Naive thymus-derived CD4-positive, alpha-beta T cell (primary cell): Measurements from ENCODE around the gene ZNF358. TPM values are rescaled to one million over a fixed set of nuclear protein-coding genes. Genes with fewer than 3 reads are reported as not detected.
A peak's percentile ranks its signal among the peaks of the same experiment; 100 is the strongest.

Experiments used
- ATAC-seq: fragments of 150-1000 bp; cut with Tn5 transposase; 2 replicates; pipeline ENCODE4 v1.10.0; 2021; ENCODE audit warnings: mild to moderate bottlenecking, moderate library complexity
- CTCF ChIA-PET: fragments of 350-600 bp; sonication (Branson Sonifier 250); formaldehyde crosslinking; loops from one replicate; lab custom pipeline; 2021; ENCODE audit warnings: antibody characterized with exemption; lab: Charles Lee
- POLR2A ChIA-PET: fragments of 350-600 bp; sonication (Branson Sonifier 250); formaldehyde crosslinking; loops from one replicate; lab custom pipeline; 2021; ENCODE audit warnings: antibody characterized with exemption, inconsistent platforms; lab: Charles Lee
- DNase-seq, 9 donors: peaks; one replicate each; pipeline versions ENCODE4 v3.0.0 to v3.0.0-alpha.2; 2020 to 2022; ENCODE audit warnings: mixed read lengths in 1 of 9
- H3K27ac ChIP-seq: one replicate; pipeline ENCODE4 v1.7.0; 2013; ENCODE audit warnings: mild to moderate bottlenecking, low read depth, low read length, moderate library complexity
- H3K27me3 ChIP-seq, 2 donors: one replicate each; pipeline ENCODE4 v1.7.0; 2013; ENCODE audit warnings: low read length in 2 of 2, mild to moderate bottlenecking in 2 of 2, moderate library complexity in 2 of 2; ENCODE audit not compliant: control insufficient read depth in 2 of 2, insufficient read depth in 2 of 2
- H3K36me3 ChIP-seq, 3 experiments: 1 replicate in 2 of 3; 2 replicates in 1 of 3; pipeline ENCODE4 v1.7.0; 2013; ENCODE audit warnings: low read length in 3 of 3, mild to moderate bottlenecking in 3 of 3, moderate library complexity in 1 of 3; ENCODE audit not compliant: insufficient read depth in 3 of 3, control insufficient read depth in 2 of 3
- H3K4me1 ChIP-seq, 2 donors: one replicate each; pipeline ENCODE4 v1.7.0; 2013; ENCODE audit warnings: low read length in 2 of 2, mild to moderate bottlenecking in 2 of 2, moderate library complexity in 1 of 2; ENCODE audit not compliant: control insufficient read depth in 2 of 2, insufficient read depth in 2 of 2
- H3K4me3 ChIP-seq: 2 replicates; pipeline ENCODE4 v1.7.0; 2013; ENCODE audit warnings: mild to moderate bottlenecking, low read length
- H3K9me3 ChIP-seq, 3 experiments: 1 replicate in 2 of 3; 2 replicates in 1 of 3; pipeline ENCODE4 v1.7.0; 2013; ENCODE audit warnings: low read length in 3 of 3; ENCODE audit not compliant: control insufficient read depth in 2 of 3
- H3K27ac Mint-ChIP-seq, 9 donors: one replicate each; pipeline ENCODE4 v1.8.0; 2020 to 2022; ENCODE audit warnings: mixed read lengths in 9 of 9, mild to moderate bottlenecking in 8 of 9, moderate library complexity in 5 of 9, inconsistent platforms in 2 of 9
- H3K27me3 Mint-ChIP-seq, 5 donors: one replicate each; pipeline ENCODE4 v1.8.0; 2021 to 2022; ENCODE audit warnings: mixed read lengths in 5 of 5, mild to moderate bottlenecking in 1 of 5
- H3K36me3 Mint-ChIP-seq, 5 donors: one replicate each; pipeline ENCODE4 v1.8.0; 2020 to 2022; ENCODE audit warnings: mixed read lengths in 5 of 5, mild to moderate bottlenecking in 3 of 5, inconsistent platforms in 1 of 5
- H3K4me1 Mint-ChIP-seq, 7 donors: one replicate each; pipeline ENCODE4 v1.8.0; 2020 to 2022; ENCODE audit warnings: mixed read lengths in 7 of 7, mild to moderate bottlenecking in 3 of 7, inconsistent platforms in 1 of 7
- H3K4me3 Mint-ChIP-seq, 10 donors: one replicate each; pipeline ENCODE4 v1.8.0; 2020 to 2022; ENCODE audit warnings: mild to moderate bottlenecking in 10 of 10, mixed read lengths in 10 of 10, moderate library complexity in 6 of 10, inconsistent platforms in 2 of 10
- H3K9me3 Mint-ChIP-seq, 11 donors: one replicate each; pipeline ENCODE4 v1.8.0; 2020 to 2022; ENCODE audit warnings: mixed read lengths in 11 of 11, mild to moderate bottlenecking in 4 of 11, inconsistent platforms in 1 of 11, moderate library complexity in 1 of 11
- intact Hi-C, 2 donors: fragments of 100-400 bp; cut with micrococcal nuclease; formaldehyde crosslinking; loops; one replicate each; pipeline ENCODE4 v1.15.1; 2023
- polyA plus RNA-seq, 2 donors: library from polyadenylated mRNA; unstranded; fragments of 300-500 nt; fragmentation: Illumina TruSeq; gene quantifications; one replicate each; pipeline ENCODE4 v1.2.3, GENCODE V29; 2021
- total RNA-seq, 6 experiments: library from RNA in 5 of 6; stranded (reverse) in 5 of 6; gene quantifications; 1 replicate in 5 of 6; 2 replicates in 1 of 6; pipeline ENCODE4 v1.2.3 and lab custom pipeline; 2021 to 2026

The ZNF358 gene
- total and polyA plus RNA-seq, 7 experiments from 2014 or later: 1.4 to 10.1 (median 7.1) TPM

GRCh38 chr19:7552781-7553180, 36.9 kb downstream of the ZNF358 start:
- intact Hi-C loops: no loop called here
- Mint-ChIP-seq H3K36me3 (peaks cover 0 to 22% (median 9%) of the 10 kb centered on the region in 5 donors), H3K27ac (peak overlapping the region in 1 of 9 donors; percentile 21), H3K27me3 (no peaks in the 10 kb centered on the region), H3K4me1 (peaks cover 4 to 6% (median 4%) of the 10 kb centered on the region in 7 donors), H3K4me3 (no peak overlapping the region), H3K9me3 (no peaks in the 10 kb centered on the region)
- DNase-seq (no peak), ATAC-seq (no peak)
- Histone ChIP-seq H3K4me1 (no peaks in the 10 kb centered on the region), H3K27me3 (no peaks in the 10 kb centered on the region), H3K36me3 (peaks cover 0 to 55% (median 8%) of the 10 kb centered on the region in 3 experiments), H3K4me3 (no peak overlapping the region), H3K27ac (no peak overlapping the region), H3K9me3 (no peaks in the 10 kb centered on the region)
- ChIA-PET POLR2A (interaction anchor here (0.5 kb wide), 1 partner anchor 57 kb away, joined by 3 read pairs; no protein-coding TSS in a partner anchor), CTCF (no interaction called here)

- ChIA-PET CTCF (no interaction called here), POLR2A (interaction anchor here (0.6 kb wide), 1 partner anchor 468 kb away, joined by 3 read pairs; no protein-coding TSS in a partner anchor)
- Histone ChIP-seq H3K4me3 (no peak overlapping the region), H3K27ac (no peak overlapping the region), H3K9me3 (no peaks in the 10 kb centered on the region), H3K36me3 (peaks cover 0 to 72% (median 8%) of the 10 kb centered on the region in 3 experiments), H3K27me3 (no peaks in the 10 kb centered on the region), H3K4me1 (no peaks in the 10 kb centered on the region)
- Mint-ChIP-seq H3K36me3 (peaks cover 0 to 34% (median 16%) of the 10 kb centered on the region in 5 donors), H3K4me3 (no peak overlapping the region), H3K4me1 (peaks cover 4 to 6% (median 4%) of the 10 kb centered on the region in 7 donors), H3K27me3 (no peaks in the 10 kb centered on the region), H3K27ac (no peak overlapping the region), H3K9me3 (no peaks in the 10 kb centered on the region)
- no peak for ATAC-seq
- no peak for DNase-seq
- intact Hi-C loops: no loop called here
Observed at GRCh38 chr19:7554565-7554964, 38.7 kb downstream of the ZNF358 start.

- intact Hi-C loops: no loop called here
- H3K9me3 Mint-ChIP-seq: peaks cover 0 to 1% (median 0%) of the 10 kb centered on the region in 11 donors
- peak; percentile 42 for ATAC-seq
- no peaks in the 10 kb centered on the region for H3K9me3 ChIP-seq
- H3K36me3 Mint-ChIP-seq: peaks cover 1 to 31% (median 18%) of the 10 kb centered on the region in 5 donors
- no peak for DNase-seq
- POLR2A ChIA-PET: interaction anchor here (0.6 kb wide), 1 partner anchor 469 kb away, joined by 3 read pairs; no protein-coding TSS in a partner anchor
- peaks cover 0 to 70% (median 8%) of the 10 kb centered on the region in 3 experiments for H3K36me3 ChIP-seq
- H3K4me1 ChIP-seq: no peaks in the 10 kb centered on the region
- H3K4me1 Mint-ChIP-seq: peaks cover 4 to 6% (median 4%) of the 10 kb centered on the region in 7 donors
- H3K4me3 Mint-ChIP-seq: no peak overlapping the region
- no peak overlapping the region for H3K27ac ChIP-seq
- CTCF ChIA-PET: no interaction called here
- H3K27ac Mint-ChIP-seq: no peak overlapping the region
- H3K27me3 ChIP-seq: no peaks in the 10 kb centered on the region
- H3K27me3 Mint-ChIP-seq: no peaks in the 10 kb centered on the region
- H3K4me3 ChIP-seq: no peak overlapping the region
Observed at GRCh38 chr19:7554990-7555864, 39.3 kb downstream of the ZNF358 start.

DNA sequence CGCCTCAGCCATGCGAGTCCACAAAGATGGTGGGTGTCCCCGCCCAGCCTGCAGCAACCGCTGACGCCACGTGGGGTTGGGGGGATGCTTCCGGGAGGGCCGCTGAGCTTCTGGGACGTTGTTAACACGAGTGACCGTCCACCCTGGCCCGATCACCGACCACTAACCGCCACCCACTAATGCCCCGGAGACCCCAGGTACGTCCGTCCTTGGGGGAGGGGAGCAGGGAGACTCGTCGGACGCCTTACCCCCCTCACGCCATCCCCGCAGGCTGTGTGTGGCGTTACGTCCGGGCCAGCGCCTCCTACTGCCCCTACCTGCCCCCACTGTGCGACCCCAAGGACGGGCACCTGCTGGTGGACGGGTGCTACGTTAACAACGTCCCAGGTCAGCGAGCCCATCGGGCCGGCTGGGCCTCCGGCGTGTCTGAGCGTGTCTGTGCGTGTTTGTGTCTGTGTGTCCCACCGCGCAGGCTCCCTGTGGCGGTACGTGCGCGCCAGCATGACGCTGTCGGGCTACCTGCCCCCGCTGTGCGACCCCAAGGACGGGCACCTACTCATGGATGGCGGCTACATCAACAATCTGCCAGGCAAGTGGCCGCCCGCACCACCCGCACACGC, 40.9 kb downstream of the ZNF358 start:
- H3K4me3 ChIP-seq: no peak overlapping the region
- H3K4me3 Mint-ChIP-seq: no peak overlapping the region
- H3K27ac Mint-ChIP-seq: no peak overlapping the region
- DNase-seq (no peak), ATAC-seq (no peak)
- H3K36me3 ChIP-seq: peaks cover 0 to 75% (median 8%) of the 10 kb centered on the region in 3 experiments
- peaks cover 0 to 6% (median 0%) of the 10 kb centered on the region in 7 donors for H3K4me1 Mint-ChIP-seq
- no peak overlapping the region for H3K27ac ChIP-seq
- ChIA-PET POLR2A (no interaction called here), CTCF (no interaction called here)
- H3K27me3 Mint-ChIP-seq: no peaks in the 10 kb centered on the region
- H3K4me1 ChIP-seq: no peaks in the 10 kb centered on the region
- peaks cover 0 to 4% (median 0%) of the 10 kb centered on the region in 11 donors for H3K9me3 Mint-ChIP-seq
- H3K9me3 ChIP-seq: no peaks in the 10 kb centered on the region
- peaks cover 4 to 32% (median 20%) of the 10 kb centered on the region in 5 donors for H3K36me3 Mint-ChIP-seq
- intact Hi-C loops: no loop called here
- H3K27me3 ChIP-seq: no peaks in the 10 kb centered on the region

- peaks cover 0 to 4% (median 0%) of the 10 kb centered on the region in 11 donors for H3K9me3 Mint-ChIP-seq
Observed at GRCh38 chr19:7558667-7559066, 42.8 kb downstream of the ZNF358 start.

GRCh38 chr19:7559102-7559501, 43.2 kb downstream of the ZNF358 start:
- no peaks in the 10 kb centered on the region for H3K9me3 ChIP-seq
- no peak overlapping the region for H3K27ac ChIP-seq
- DNase-seq (no peak), ATAC-seq (no peak)
- no peaks in the 10 kb centered on the region for H3K27me3 ChIP-seq
- peaks cover 0 to 64% (median 8%) of the 10 kb centered on the region in 3 experiments for H3K36me3 ChIP-seq
- Mint-ChIP-seq H3K36me3 (peaks cover 4 to 29% (median 13%) of the 10 kb centered on the region in 5 donors), H3K9me3 (peaks cover 0 to 4% (median 0%) of the 10 kb centered on the region in 11 donors), H3K4me3 (no peak overlapping the region), H3K27me3 (no peaks in the 10 kb centered on the region), H3K27ac (no peak overlapping the region), H3K4me1 (peaks cover 0 to 2% (median 0%) of the 10 kb centered on the region in 7 donors)
- intact Hi-C loops: no loop called here
- CTCF ChIA-PET: no interaction called here
- H3K4me1 ChIP-seq: no peaks in the 10 kb centered on the region
- H3K4me3 ChIP-seq: no peak overlapping the region
- POLR2A ChIA-PET: no interaction called here

More at GRCh38 chr19:7558667-7559066, 42.8 kb downstream of the ZNF358 start:
- H3K27me3 ChIP-seq: no peaks in the 10 kb centered on the region
- Mint-ChIP-seq H3K4me3 (no peak overlapping the region), H3K27ac (no peak overlapping the region), H3K4me1 (peaks cover 0 to 2% (median 0%) of the 10 kb centered on the region in 7 donors), H3K27me3 (no peaks in the 10 kb centered on the region), H3K36me3 (peaks cover 4 to 29% (median 13%) of the 10 kb centered on the region in 5 donors)
- no peaks in the 10 kb centered on the region for H3K4me1 ChIP-seq
- POLR2A ChIA-PET: no interaction called here
- H3K36me3 ChIP-seq: peaks cover 0 to 69% (median 8%) of the 10 kb centered on the region in 3 experiments
- H3K27ac ChIP-seq: no peak overlapping the region
- DNase-seq: no peak
- H3K4me3 ChIP-seq: no peak overlapping the region
- H3K9me3 ChIP-seq: no peaks in the 10 kb centered on the region
- intact Hi-C loops: no loop called here
- ATAC-seq: no peak
- CTCF ChIA-PET: no interaction called here
